HL-60/S4 (cell line): ENCODE data around the gene GRIFIN.
"Not testable (repeated sequence)": the region's sequence is repeated elsewhere in the genome, so short reads cannot be mapped to it uniquely, and the experiment has no call there.

Source experiments
- in situ Hi-C: fragments of 300-500 bp; cut with MboI; formaldehyde crosslinking; loops from 2 replicates; pipeline ENCODE4 v1.14.3; 2022; ENCODE audit warnings: low sequenced_read_pairs

GRIFIN gene

GRCh38 chr7:2461268-2462026 lies 14.8 kb downstream of the GRIFIN start:
- in situ Hi-C loops, result no loop called here

- in situ Hi-C loops, result no loop called here
Observed at GRCh38 chr7:2460641-2461040, 15.6 kb downstream of the GRIFIN start.

GRCh38 chr7:2460188-2460587 lies 16.0 kb downstream of the GRIFIN start:
- in situ Hi-C loops, result no loop called here

- in situ Hi-C loops, result no loop called here
Observed at GRCh38 chr7:2459674-2460073, 16.5 kb downstream of the GRIFIN start.

- in situ Hi-C loops, result not testable (repeated sequence)
Observed at GRCh38 chr7:2453849-2454248, 22.3 kb downstream of the GRIFIN start.

- in situ Hi-C loops, result no loop called here
Observed at GRCh38 chr7:2452643-2453270, 23.4 kb downstream of the GRIFIN start.

GRCh38 chr7:2452074-2452507 lies 24.1 kb downstream of the GRIFIN start:
- in situ Hi-C loops, result no loop called here

- in situ Hi-C loops, result no loop called here
Observed at GRCh38 chr7:2451171-2452073, 24.8 kb downstream of the GRIFIN start.

- in situ Hi-C loops, result no loop called here
Observed at GRCh38 chr7:2450198-2451107, 25.7 kb downstream of the GRIFIN start.

- in situ Hi-C loops, result no loop called here
Observed at GRCh38 chr7:2446676-2447075, 29.5 kb downstream of the GRIFIN start.

GRCh38 chr7:2445898-2446555 lies 30.2 kb downstream of the GRIFIN start:
- in situ Hi-C loops, result no loop called here

- in situ Hi-C loops, result no loop called here
Observed at GRCh38 chr7:2445047-2445446, 31.2 kb downstream of the GRIFIN start.

GRCh38 chr7:2444476-2444875 lies 31.7 kb downstream of the GRIFIN start:
- in situ Hi-C loops, result no loop called here

- in situ Hi-C loops, result no loop called here
Observed at GRCh38 chr7:2443491-2443890, 32.7 kb downstream of the GRIFIN start.

- in situ Hi-C loops, result no loop called here
Observed at GRCh38 chr7:2441430-2442058, 34.7 kb downstream of the GRIFIN start.

- in situ Hi-C loops, result no loop called here
Observed at GRCh38 chr7:2440608-2441245, 35.5 kb downstream of the GRIFIN start.

GRCh38 chr7:2438775-2439174 lies 37.4 kb downstream of the GRIFIN start:
- in situ Hi-C loops, result loop anchor here (10.0 kb wide), 1 partner anchor 64 kb away; no protein-coding TSS in a partner anchor

- in situ Hi-C loops, result loop anchor here (10.0 kb wide), 1 partner anchor 63 kb away; no protein-coding TSS in a partner anchor
Observed at GRCh38 chr7:2438186-2438585, 38.0 kb downstream of the GRIFIN start.
